GM12873 (cell line): ENCODE results near the gene MMP11.

Experiments
- CTCF ChIP-seq: IDR thresholded peaks from 2 replicates; pipeline ENCODE4 v1.5.1; 2012; ENCODE audit warnings: low read depth, mild to moderate bottlenecking, moderate library complexity, low read length, control low read depth; ENCODE audit not compliant: insufficient read depth; ENCODE audit errors: missing control alignments

The MMP11 gene

GRCh38 chr22:23801238-23801821, 28.7 kb downstream of the MMP11 start:
- TF ChIP-seq CTCF = no peak

- TF ChIP-seq CTCF = no peak
Observed at GRCh38 chr22:23801886-23802377, 29.3 kb downstream of the MMP11 start.

- TF ChIP-seq CTCF = no peak
Observed at GRCh38 chr22:23803001-23803819, 30.6 kb downstream of the MMP11 start.

GRCh38 chr22:23804781-23805291, 32.2 kb downstream of the MMP11 start:
- TF ChIP-seq CTCF = no peak

- TF ChIP-seq CTCF = no peak
Observed at GRCh38 chr22:23806837-23807236, 34.2 kb downstream of the MMP11 start.

- no peak for TF ChIP-seq CTCF
Observed at GRCh38 chr22:23812378-23812777, 39.7 kb downstream of the MMP11 start.

GRCh38 chr22:23815541-23816155, 43.0 kb downstream of the MMP11 start:
- TF ChIP-seq CTCF = no peak
